HUES48 (cell line): ENCODE data around the gene HTR2C.

Source experiments
- H3K27ac ChIP-seq: one replicate; pipeline ENCODE4 v1.7.0; 2013; ENCODE audit warnings: low read depth, low read length, inconsistent platforms
- H3K27me3 ChIP-seq: 2 replicates; pipeline ENCODE4 v1.6.1; 2013; ENCODE audit warnings: mild to moderate bottlenecking, low read length; ENCODE audit not compliant: control insufficient read depth, insufficient read depth
- H3K36me3 ChIP-seq: 2 replicates; pipeline ENCODE4 v1.6.1; 2013; ENCODE audit warnings: low read length; ENCODE audit not compliant: control insufficient read depth, insufficient read depth
- H3K4me1 ChIP-seq: 2 replicates; pipeline ENCODE4 v1.6.1; 2013; ENCODE audit warnings: mild to moderate bottlenecking, low read length; ENCODE audit not compliant: control insufficient read depth, insufficient read depth
- H3K4me3 ChIP-seq: 2 replicates; pipeline ENCODE4 v1.5.1; 2013; ENCODE audit warnings: mild to moderate bottlenecking, low read depth, low read length
- H3K9ac ChIP-seq: 2 replicates; pipeline ENCODE4 v1.6.1; 2013; ENCODE audit warnings: mild to moderate bottlenecking, low read depth, low read length, moderate library complexity
- H3K9me3 ChIP-seq: 2 replicates; pipeline ENCODE4 v1.6.1; 2013; ENCODE audit warnings: low read length; ENCODE audit not compliant: control insufficient read depth, insufficient read depth

The HTR2C gene

DNA sequence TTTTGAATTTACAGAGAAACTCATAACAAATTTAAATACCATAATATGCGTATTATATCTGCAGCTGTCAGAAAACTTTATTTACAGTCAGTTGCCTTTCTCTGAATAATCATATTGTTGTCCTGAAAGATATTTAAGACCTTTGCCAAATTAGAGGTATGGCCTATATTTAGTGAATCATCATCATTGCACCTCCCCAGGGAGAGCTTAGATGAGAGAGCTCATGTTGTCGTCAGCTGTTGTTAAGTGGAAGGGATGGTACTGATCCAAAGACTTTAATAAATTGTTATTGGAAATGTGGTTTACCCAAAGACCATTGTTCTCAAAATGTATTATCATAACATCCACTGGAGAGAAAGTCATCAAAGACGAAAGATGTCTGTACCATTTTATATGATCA, 128.6 kb downstream of the HTR2C start:
- Histone ChIP-seq H3K4me3 (no peak overlapping the region), H3K27me3 (no peaks in the 10 kb centered on the region; the same call in 1 of the 2 replicates), H3K27ac (no peak overlapping the region), H3K36me3 (no peaks in the 10 kb centered on the region), H3K9me3 (no peaks in the 10 kb centered on the region), H3K9ac (no peak overlapping the region), H3K4me1 (no peaks in the 10 kb centered on the region)

DNA sequence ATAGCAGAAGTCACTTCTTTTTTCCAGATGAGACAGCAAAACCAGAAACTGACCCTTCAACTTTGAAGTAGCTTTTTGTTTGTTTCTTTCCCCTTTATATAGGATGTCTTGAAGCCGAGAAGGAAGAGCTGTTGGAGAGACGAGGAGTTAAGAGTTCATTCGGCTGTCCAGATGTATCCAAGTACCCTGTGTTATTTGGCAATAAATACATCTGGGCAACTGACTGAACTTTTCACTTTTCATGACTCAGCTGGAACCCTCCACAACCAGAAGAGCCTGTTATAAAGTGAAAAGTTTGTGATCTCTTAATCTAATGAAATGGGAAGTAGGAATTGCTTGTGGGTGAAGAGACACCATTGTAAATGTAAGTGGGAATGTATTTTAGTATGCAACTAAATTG, 131.2 kb downstream of the HTR2C start:
- no peak overlapping the region for H3K4me3 ChIP-seq
- no peak overlapping the region for H3K9ac ChIP-seq
- H3K9me3 ChIP-seq, result no peaks in the 10 kb centered on the region
- H3K27me3 ChIP-seq, result no peaks in the 10 kb centered on the region; the same call in 1 of the 2 replicates
- H3K36me3 ChIP-seq, result no peaks in the 10 kb centered on the region
- H3K4me1 ChIP-seq, result no peaks in the 10 kb centered on the region
- no peak overlapping the region for H3K27ac ChIP-seq

- Histone ChIP-seq H3K9ac (no peak overlapping the region), H3K9me3 (no peaks in the 10 kb centered on the region), H3K4me1 (no peaks in the 10 kb centered on the region), H3K27me3 (no peaks in the 10 kb centered on the region; the same call in 1 of the 2 replicates), H3K4me3 (no peak overlapping the region), H3K27ac (no peak overlapping the region), H3K36me3 (no peaks in the 10 kb centered on the region)
Observed at GRCh38 chrX:114717921-114718320, 134.0 kb downstream of the HTR2C start.

GRCh38 chrX:114766541-114766940, 182.7 kb downstream of the HTR2C start:
- H3K9ac ChIP-seq, result no peak overlapping the region
- peaks cover 7% of the 10 kb centered on the region; the same call in 1 of the 2 replicates for H3K9me3 ChIP-seq
- no peaks in the 10 kb centered on the region; the same call in 1 of the 2 replicates for H3K27me3 ChIP-seq
- peaks cover 10% of the 10 kb centered on the region; the same call in 1 of the 2 replicates for H3K4me1 ChIP-seq
- H3K4me3 ChIP-seq, result no peak overlapping the region
- H3K27ac ChIP-seq, result no peak overlapping the region
- no peaks in the 10 kb centered on the region for H3K36me3 ChIP-seq

- Histone ChIP-seq H3K9ac (no peak overlapping the region), H3K4me1 (peaks cover 14% of the 10 kb centered on the region), H3K27me3 (no peaks in the 10 kb centered on the region), H3K27ac (no peak overlapping the region), H3K36me3 (no peaks in the 10 kb centered on the region), H3K4me3 (no peak overlapping the region), H3K9me3 (peaks cover 3% of the 10 kb centered on the region; the same call in 1 of the 2 replicates)
Observed at GRCh38 chrX:114774691-114775090, 190.8 kb downstream of the HTR2C start.

GRCh38 chrX:114782925-114783324, 199.0 kb downstream of the HTR2C start:
- Histone ChIP-seq H3K27ac (no peak overlapping the region), H3K36me3 (no peaks in the 10 kb centered on the region), H3K4me3 (no peak overlapping the region), H3K27me3 (no peaks in the 10 kb centered on the region), H3K4me1 (peaks cover 24% of the 10 kb centered on the region), H3K9ac (no peak overlapping the region), H3K9me3 (peaks cover 12% of the 10 kb centered on the region)

DNA sequence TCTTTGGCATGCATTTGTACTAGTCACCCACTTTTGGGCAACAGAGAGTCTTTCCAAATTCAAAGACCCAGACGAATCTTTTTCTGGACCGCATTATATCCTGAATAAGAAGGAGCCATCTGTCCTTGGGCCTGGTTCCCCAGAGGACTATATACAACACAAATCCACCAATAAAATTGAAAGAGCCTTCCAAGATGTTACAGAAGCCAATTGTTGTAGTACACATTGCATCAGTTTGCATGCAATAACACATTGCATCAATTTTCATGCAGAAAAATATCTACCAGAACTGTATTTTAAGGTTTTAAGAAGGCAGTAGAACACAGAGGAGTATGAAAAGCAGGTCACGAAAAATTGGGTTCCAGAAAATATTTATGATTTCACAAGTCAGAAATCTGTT, 203.2 kb downstream of the HTR2C start:
- H3K9me3 ChIP-seq, result peaks cover 12% of the 10 kb centered on the region
- no peak overlapping the region for H3K9ac ChIP-seq
- no peak overlapping the region for H3K4me3 ChIP-seq
- H3K27ac ChIP-seq, result no peak overlapping the region
- H3K27me3 ChIP-seq, result no peaks in the 10 kb centered on the region
- H3K4me1 ChIP-seq, result no peaks in the 10 kb centered on the region
- no peaks in the 10 kb centered on the region for H3K36me3 ChIP-seq

GRCh38 chrX:114797494-114797893, 213.6 kb downstream of the HTR2C start:
- H3K27ac ChIP-seq, result no peak overlapping the region

DNA sequence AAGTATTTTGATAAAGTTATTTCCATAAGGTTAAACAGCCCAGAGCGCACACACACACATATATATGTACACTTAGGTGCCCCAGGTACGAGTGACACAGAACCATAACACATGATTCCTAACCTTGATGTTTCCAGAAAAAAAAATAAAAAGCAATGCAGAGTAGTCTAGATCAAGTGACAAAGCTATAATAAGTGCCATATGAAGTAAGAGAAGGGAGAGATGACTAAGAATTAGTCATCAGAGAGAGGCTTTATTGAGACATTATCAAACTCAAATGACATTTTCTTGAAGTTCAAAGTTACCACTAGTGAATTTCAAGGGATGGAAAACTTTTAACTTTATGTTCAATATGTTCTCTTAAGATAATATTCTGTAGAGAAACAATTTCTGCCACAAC, 215.0 kb downstream of the HTR2C start:
- Histone ChIP-seq H3K27ac (no peak overlapping the region), H3K36me3 (no peaks in the 10 kb centered on the region), H3K9me3 (no peaks in the 10 kb centered on the region), H3K9ac (no peak overlapping the region), H3K4me1 (no peaks in the 10 kb centered on the region), H3K4me3 (no peak overlapping the region), H3K27me3 (no peaks in the 10 kb centered on the region)

More at GRCh38 chrX:114797494-114797893, 213.6 kb downstream of the HTR2C start:
- Histone ChIP-seq H3K4me3 (no peak overlapping the region), H3K9ac (no peak overlapping the region), H3K9me3 (no peaks in the 10 kb centered on the region), H3K27me3 (no peaks in the 10 kb centered on the region), H3K36me3 (no peaks in the 10 kb centered on the region), H3K4me1 (no peaks in the 10 kb centered on the region)

DNA sequence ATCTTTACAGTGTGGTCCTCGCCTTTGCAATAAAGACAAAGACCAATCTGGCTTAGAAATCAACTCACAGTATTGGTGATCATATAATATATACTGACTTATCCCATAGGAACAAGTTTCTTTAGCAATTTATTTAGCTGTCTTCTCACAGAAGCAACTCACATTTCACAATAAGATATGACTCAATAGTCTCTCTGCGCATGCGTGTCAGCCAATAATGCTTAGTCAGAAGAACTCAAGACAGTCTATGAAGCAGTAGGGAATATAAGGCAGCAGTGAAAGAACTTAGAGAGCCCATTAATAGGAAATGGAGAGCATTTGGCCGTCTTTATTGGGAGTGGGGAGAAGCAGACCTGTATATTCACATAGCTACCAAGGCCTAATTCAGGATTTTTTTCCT, 216.8 kb downstream of the HTR2C start:
- no peaks in the 10 kb centered on the region for H3K27me3 ChIP-seq
- H3K36me3 ChIP-seq, result no peaks in the 10 kb centered on the region
- H3K9me3 ChIP-seq, result no peaks in the 10 kb centered on the region
- H3K4me3 ChIP-seq, result no peak overlapping the region
- no peak overlapping the region for H3K9ac ChIP-seq
- no peak overlapping the region for H3K27ac ChIP-seq
- no peaks in the 10 kb centered on the region for H3K4me1 ChIP-seq

GRCh38 chrX:114819509-114819908, 235.6 kb downstream of the HTR2C start:
- Histone ChIP-seq H3K27me3 (no peaks in the 10 kb centered on the region), H3K4me3 (no peak overlapping the region), H3K4me1 (no peaks in the 10 kb centered on the region), H3K9ac (no peak overlapping the region), H3K9me3 (no peaks in the 10 kb centered on the region), H3K27ac (no peak overlapping the region), H3K36me3 (no peaks in the 10 kb centered on the region)

DNA sequence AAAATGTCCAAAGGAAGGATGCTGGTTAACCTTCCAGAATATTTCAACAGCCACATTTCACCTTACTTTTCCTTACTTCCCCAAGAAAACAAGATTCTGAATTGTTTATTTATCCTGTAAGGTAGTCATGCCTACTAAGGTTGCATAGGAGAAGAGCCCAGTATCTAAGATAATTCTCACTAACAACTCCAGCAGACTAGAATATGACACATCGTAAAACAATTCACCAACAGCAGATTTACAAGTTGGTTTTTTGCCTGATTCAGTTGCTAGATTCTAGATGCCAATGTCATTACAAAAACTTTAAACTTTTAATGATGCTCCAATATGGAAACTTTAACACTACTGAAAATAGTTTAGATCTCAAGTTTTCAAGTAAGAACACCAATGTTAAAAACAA, 257.2 kb downstream of the HTR2C start:
- Histone ChIP-seq H3K27me3 (no peaks in the 10 kb centered on the region; the same call in 1 of the 2 replicates), H3K27ac (no peak overlapping the region), H3K4me1 (no peaks in the 10 kb centered on the region), H3K9ac (no peak overlapping the region), H3K9me3 (0 out of 2 replicates have a peak, but pooled peaks cover 4% of the 10 kb centered on the region), H3K36me3 (no peaks in the 10 kb centered on the region), H3K4me3 (no peak overlapping the region)
